Right renal pelvis (tissue), 4 donors: Measurements from ENCODE around the gene MB. TPM values are rescaled to one million over a fixed set of nuclear protein-coding genes. Genes with fewer than 3 reads are reported as not detected.
A peak's percentile ranks its signal among the peaks of the same experiment; 100 is the strongest.

ENCODE experiments used
- DNase-seq, 4 donors: peaks; one replicate each; pipeline ENCODE4 v3.0.0-alpha.2; 2013; ENCODE audit warnings: low read depth in 4 of 4, low spot score in 3 of 4, missing footprints in 1 of 4
- polyA plus RNA-seq, 4 donors: library from polyadenylated mRNA; unstranded; fragments of 120-200 nt; gene quantifications; one replicate each; pipeline ENCODE4 v1.2.1, GENCODE V29; 2013; ENCODE audit not compliant: insufficient read length in 4 of 4

The MB gene
- polyA plus RNA-seq, 4 donors: 0.06 TPM; not detected in 3

GRCh38 chr22:35599364-35599763 is 17.8 kb downstream of the MB start:
- no peak for DNase-seq

- DNase-seq: no peak
Observed at GRCh38 chr22:35598396-35598710, 18.8 kb downstream of the MB start.

- no peak for DNase-seq
Observed at GRCh38 chr22:35597692-35598395, 19.3 kb downstream of the MB start.

GRCh38 chr22:35596821-35597220 is 20.3 kb downstream of the MB start:
- DNase-seq: no peak

GRCh38 chr22:35594686-35595085 is 22.4 kb downstream of the MB start:
- DNase-seq: no peak

- no peak for DNase-seq
Observed at GRCh38 chr22:35593891-35594470, 23.1 kb downstream of the MB start.

GRCh38 chr22:35593071-35593890 is 23.8 kb downstream of the MB start:
- no peak for DNase-seq

GRCh38 chr22:35592418-35592967 is 24.6 kb downstream of the MB start:
- DNase-seq: no peak

GRCh38 chr22:35591714-35592417 is 25.3 kb downstream of the MB start:
- no peak for DNase-seq

- no peak for DNase-seq
Observed at GRCh38 chr22:35590634-35591295, 26.4 kb downstream of the MB start.

GRCh38 chr22:35589756-35590093 is 27.4 kb downstream of the MB start:
- no peak for DNase-seq

- DNase-seq: no peak
Observed at GRCh38 chr22:35589071-35589755, 27.9 kb downstream of the MB start.

GRCh38 chr22:35587896-35588295 is 29.2 kb downstream of the MB start:
- DNase-seq: no peak

GRCh38 chr22:35587447-35587870 is 29.7 kb downstream of the MB start:
- DNase-seq: no peak

- no peak for DNase-seq
Observed at GRCh38 chr22:35586771-35587170, 30.4 kb downstream of the MB start.

GRCh38 chr22:35582861-35583670 is 34.1 kb downstream of the MB start:
- peak in 2 of 4 donors; percentile 36 to 55 for DNase-seq

- no peak for DNase-seq
Observed at GRCh38 chr22:35582218-35582860, 34.8 kb downstream of the MB start.

- no peak for DNase-seq
Observed at GRCh38 chr22:35581023-35581413, 36.1 kb downstream of the MB start.
